Coronary artery (tissue), 2 donors: ENCODE data around the gene SLC25A5.

ENCODE experiments used
- DNase-seq: peaks from one replicate; pipeline ENCODE4 v3.0.0-alpha.2; 2017; ENCODE audit warnings: low spot score
- H3K27ac ChIP-seq, 2 donors: fragments of 200-600 bp; sonication (generic); one replicate each; pipeline ENCODE4 v1.5.1; 2016 to 2019
- H3K4me3 ChIP-seq: fragments of 200-600 bp; sonication (generic); 2 replicates; pipeline ENCODE4 v1.5.1; 2016; ENCODE audit warnings: mild to moderate bottlenecking, moderate library complexity
- TF ChIP-seq, protein P1 (sequence below): fragments of 200-600 bp; sonication (generic); IDR thresholded peaks from one replicate; pipeline ENCODE4 v1.5.1; 2019; ENCODE audit warnings: antibody characterized with exemption

SLC25A5 gene

DNA sequence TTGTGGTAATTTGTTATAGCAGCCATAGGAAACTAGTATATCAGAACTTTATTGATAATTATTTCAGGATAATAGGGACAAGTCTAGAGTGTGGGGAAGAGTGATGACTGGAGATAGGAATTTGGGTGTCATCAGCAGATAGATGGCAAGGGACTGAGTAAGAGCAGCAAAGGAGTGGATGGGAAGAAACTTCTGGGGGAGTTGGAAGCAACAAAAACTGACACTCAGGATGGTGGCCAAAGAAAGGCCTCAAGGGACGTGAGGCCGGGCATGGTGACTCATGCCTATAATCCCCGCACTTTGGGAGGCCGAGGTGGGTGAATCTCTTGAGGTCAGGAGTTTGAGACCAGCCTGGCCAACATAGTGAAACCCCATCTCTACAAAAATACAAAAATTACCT, 9.1 kb upstream of the SLC25A5 start:
- no peak for DNase-seq
- H3K4me3 ChIP-seq, result no peak overlapping the region
- no peak overlapping the region for H3K27ac ChIP-seq
- TF ChIP-seq, protein P1, sequence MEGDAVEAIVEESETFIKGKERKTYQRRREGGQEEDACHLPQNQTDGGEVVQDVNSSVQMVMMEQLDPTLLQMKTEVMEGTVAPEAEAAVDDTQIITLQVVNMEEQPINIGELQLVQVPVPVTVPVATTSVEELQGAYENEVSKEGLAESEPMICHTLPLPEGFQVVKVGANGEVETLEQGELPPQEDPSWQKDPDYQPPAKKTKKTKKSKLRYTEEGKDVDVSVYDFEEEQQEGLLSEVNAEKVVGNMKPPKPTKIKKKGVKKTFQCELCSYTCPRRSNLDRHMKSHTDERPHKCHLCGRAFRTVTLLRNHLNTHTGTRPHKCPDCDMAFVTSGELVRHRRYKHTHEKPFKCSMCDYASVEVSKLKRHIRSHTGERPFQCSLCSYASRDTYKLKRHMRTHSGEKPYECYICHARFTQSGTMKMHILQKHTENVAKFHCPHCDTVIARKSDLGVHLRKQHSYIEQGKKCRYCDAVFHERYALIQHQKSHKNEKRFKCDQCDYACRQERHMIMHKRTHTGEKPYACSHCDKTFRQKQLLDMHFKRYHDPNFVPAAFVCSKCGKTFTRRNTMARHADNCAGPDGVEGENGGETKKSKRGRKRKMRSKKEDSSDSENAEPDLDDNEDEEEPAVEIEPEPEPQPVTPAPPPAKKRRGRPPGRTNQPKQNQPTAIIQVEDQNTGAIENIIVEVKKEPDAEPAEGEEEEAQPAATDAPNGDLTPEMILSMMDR, result no peak

DNA sequence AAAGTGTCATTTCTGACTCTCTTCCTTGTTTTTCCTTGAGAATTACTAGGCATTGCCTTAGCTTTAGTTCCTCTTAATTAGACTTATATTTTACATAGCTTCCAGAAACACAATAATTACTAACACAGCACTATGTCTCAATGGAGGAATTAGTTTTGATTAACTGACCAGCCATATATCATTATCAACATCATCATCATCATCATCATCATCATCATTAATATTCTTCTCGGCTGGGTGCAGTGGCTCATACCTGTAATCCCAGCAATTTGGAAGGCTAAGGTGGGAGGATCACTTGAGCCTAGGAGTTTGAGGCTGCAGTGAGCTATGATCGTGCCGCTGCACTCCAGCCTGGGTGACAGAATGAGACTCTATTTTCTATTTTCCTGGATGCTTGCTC, 2.7 kb upstream of the SLC25A5 start:
- TF ChIP-seq, protein P1, result no peak
- Histone ChIP-seq H3K4me3 (no peak overlapping the region), H3K27ac (no peak overlapping the region)
- DNase-seq, result no peak

DNA sequence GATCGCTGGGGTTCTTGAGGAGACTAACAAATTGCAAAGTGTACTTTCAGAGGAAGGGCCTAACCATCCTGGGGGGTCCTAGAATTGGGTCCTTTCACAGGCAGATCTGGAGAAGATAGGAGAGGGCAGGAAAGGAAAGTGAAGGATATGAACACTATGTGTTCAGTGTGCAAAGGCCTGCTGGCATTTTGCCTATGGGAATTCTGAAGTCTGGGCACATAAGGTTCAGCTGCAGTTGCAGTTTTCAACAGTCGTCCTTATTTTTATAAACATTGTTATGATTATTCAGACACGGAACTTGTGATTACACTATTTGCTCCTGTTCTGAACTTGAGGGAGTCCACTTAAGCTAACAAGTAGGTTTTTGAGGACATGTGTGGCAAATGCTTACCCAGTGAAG, 1.3 kb upstream of the SLC25A5 start:
- Histone ChIP-seq H3K4me3 (no peak overlapping the region), H3K27ac (no peak overlapping the region)
- DNase-seq, result no peak
- TF ChIP-seq, protein P1, result no peak

DNA sequence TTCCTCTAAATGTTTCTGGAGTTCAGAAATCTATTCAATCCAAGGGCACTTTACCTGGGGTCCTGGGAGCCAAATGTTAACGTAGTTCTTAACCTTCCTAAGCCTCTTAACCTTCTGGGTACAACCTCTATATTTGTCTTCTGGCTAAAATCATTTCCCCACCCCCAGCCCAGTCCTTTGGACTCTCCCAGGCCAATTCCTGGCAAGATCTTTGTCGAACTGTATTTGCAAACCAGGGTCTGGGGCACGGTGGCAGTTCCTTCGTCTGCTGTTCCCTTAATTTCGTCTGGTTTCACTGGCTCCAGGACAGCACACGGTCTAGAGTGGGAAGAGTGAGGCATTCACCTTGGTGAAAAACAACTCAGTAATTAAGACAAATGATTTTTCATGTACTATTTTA, 811 bp upstream of the SLC25A5 start:
- TF ChIP-seq, protein P1, result no peak
- Histone ChIP-seq H3K27ac (peak overlapping the region in 1 of 2 donors; percentile 96), H3K4me3 (peak overlapping the region; percentile 82)
- no peak for DNase-seq

DNA sequence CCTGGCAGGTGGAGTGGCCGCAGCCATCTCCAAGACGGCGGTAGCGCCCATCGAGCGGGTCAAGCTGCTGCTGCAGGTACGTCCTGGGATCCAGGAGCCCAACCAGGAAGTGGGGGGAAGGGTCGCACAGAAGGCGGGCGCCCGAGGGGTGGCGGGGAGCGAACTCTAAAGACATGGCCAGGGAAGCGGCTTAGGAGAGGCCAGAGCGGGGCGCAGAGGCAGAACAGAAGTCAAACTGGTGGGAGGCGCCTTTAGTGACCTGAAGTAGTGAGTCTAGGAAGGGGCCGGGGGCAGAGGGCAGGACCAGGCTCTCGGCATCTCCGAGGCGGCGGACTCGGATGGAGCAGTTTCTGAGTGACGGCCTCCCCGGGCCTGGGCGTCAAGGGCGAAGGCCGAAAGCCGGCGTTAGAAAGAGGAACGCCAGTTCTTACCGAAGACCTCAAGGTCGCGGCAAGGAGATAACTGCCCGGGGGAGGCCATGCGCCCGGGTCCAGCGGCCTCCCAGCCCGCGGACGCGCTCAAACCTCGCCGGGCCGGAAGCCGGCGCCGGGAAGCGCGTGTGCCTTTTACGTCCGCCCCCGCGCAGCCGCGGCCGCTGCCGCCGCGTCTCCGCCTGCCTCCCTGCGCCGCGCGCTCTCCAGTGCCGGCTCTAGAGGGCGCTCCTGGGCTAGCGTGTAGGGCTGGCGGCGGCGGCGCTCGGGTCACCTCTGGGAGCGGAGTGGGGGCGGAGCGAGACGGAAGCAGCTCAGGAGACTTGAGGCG, 488 bp downstream of the SLC25A5 start:
- H3K4me3 ChIP-seq, result peak overlapping the region; percentile 82
- peak overlapping the region; percentile 85 to 96 for H3K27ac ChIP-seq
- TF ChIP-seq, protein P1, result peak; percentile 61
- peak; percentile 86 for DNase-seq

DNA sequence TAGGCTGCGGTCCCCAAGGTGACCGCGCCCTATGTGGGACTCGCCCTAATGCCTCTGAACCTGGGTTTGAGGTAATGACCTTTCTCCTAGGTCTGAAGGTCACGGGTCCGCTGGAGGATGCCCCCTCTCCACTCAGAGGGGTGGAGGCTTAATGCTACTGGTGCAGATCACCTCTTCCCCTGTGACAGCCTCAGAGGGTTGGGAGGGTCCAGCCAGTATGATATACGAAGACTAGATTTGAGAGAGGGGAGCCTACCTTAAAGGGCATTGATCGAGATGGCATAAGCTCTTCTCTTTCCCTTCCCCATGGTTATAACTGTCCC, 1.0 kb downstream of the SLC25A5 start:
- TF ChIP-seq, protein P1, result peak; percentile 25
- no peak for DNase-seq
- H3K4me3 ChIP-seq, result peak overlapping the region; percentile 82
- peak overlapping the region; percentile 50 to 96 for H3K27ac ChIP-seq

DNA sequence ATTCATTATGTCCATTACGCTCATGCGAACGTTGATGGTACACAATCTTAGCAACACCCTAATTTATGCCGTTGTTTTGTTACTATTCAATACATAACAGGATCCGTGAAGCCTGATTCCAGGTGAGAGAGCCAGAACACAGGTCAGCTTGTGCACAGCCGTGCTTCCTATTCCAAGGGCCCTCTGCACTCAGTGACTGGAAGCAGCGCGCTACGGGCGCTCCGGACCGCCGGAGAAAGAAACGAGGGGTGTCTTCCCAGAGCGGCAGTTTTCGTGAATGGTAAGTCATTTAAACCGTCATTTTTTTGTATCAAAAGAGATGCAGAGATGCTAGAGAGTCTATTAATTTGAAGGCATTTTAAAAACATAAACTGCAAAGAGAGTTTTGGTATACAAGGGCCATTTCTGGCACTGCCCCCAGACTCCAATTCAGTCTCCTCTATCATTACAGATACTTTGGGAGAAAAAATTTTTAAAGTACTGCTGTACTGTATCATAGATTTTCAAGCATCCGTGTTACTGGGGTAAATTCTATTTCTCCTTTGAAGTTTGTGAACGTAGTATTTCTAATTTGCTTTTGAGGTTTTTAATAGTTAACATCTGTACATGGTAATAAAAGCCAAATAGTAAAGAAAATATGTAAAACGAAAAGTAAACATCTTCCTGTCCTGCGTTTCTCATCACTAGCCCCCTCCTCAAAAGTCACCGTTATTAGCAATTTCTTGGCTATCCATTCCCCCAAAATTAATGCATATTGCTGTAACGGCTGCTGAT, 6.6 kb downstream of the SLC25A5 start:
- DNase-seq, result no peak
- TF ChIP-seq, protein P1, result no peak

More for the DNA sequence above, 6.6 kb downstream of the SLC25A5 start:
- Histone ChIP-seq H3K27ac (no peak overlapping the region), H3K4me3 (no peak overlapping the region)
